ENCODE measurements around the gene MGRN1.
A peak's percentile ranks its signal among the peaks of the same experiment; 100 is the strongest.

The MGRN1 gene

DNA sequence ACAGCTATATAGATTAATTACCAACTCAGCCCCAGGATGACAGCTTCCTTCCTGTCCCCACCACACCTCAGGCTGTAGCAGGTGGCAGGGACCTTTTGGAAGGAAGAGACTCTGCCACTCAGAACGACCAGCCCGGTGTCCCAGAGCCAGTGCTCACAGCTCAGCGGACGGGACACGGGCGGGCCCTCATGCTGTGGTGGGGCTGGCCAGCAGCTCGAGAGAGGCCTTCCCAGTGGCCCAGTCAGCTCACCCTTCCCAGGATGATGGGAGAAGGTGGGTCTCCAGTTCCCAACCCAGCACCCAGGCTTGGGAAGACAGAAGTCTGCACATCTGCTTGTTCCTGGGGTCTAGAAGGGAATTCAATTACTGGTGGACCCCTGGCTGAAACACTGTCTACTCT is 79.3 kb downstream of the MGRN1 start:
- Mint-ChIP-seq H3K4me1 (peaks cover 11% of the 10 kb centered on the region), H3K27me3 (no peaks in the 10 kb centered on the region), H3K27ac (no peak overlapping the region), H3K36me3 (ENCODE audit: low read depth) (peaks cover 15% of the 10 kb centered on the region), H3K4me3 (no peak overlapping the region), H3K9me3 (no peaks in the 10 kb centered on the region)
- no peak for ATAC-seq
- DNase-seq, result no peak

GRCh38 chr16:4704491-4704890 is 79.9 kb downstream of the MGRN1 start:
- no peaks in the 10 kb centered on the region for H3K9me3 Mint-ChIP-seq
- H3K27ac Mint-ChIP-seq, result no peak overlapping the region
- peaks cover 15% of the 10 kb centered on the region for H3K36me3 Mint-ChIP-seq (ENCODE audit: low read depth)

DNA sequence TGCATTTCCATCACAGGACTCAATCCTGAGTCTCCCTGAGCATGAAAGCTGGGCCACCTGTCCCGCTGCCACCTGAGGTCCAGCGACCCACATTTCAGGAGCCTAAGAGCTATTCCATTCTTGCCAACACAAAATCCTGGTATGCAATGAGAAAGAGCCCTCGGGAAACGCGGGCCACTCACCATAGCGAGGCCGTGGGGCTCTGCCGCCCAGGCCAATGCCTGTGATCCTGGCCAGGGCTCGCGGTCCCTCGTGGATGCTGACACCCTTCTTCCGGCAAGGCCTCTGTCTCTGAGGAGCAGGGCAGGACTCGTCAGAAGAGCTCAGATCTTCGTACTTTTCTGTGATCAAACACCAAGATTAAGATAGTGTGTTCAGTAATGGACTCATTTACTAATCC is 80.3 kb downstream of the MGRN1 start:
- Mint-ChIP-seq H3K27me3 (no peaks in the 10 kb centered on the region), H3K27ac (no peak overlapping the region), H3K36me3 (ENCODE audit: low read depth) (peaks cover 15% of the 10 kb centered on the region), H3K4me1 (peaks cover 8% of the 10 kb centered on the region), H3K9me3 (no peaks in the 10 kb centered on the region), H3K4me3 (no peak overlapping the region)
- DNase-seq (no peak), ATAC-seq (no peak)

More at GRCh38 chr16:4704491-4704890, 79.9 kb downstream of the MGRN1 start:
- Mint-ChIP-seq H3K27me3 (no peaks in the 10 kb centered on the region), H3K4me3 (no peak overlapping the region), H3K4me1 (peaks cover 11% of the 10 kb centered on the region)
- DNase-seq (no peak), ATAC-seq (no peak)

- Mint-ChIP-seq H3K4me3 (no peak overlapping the region), H3K9me3 (no peaks in the 10 kb centered on the region), H3K36me3 (ENCODE audit: low read depth) (peaks cover 26% of the 10 kb centered on the region), H3K27me3 (no peaks in the 10 kb centered on the region), H3K4me1 (no peaks in the 10 kb centered on the region), H3K27ac (no peak overlapping the region)
- DNase-seq (no peak), ATAC-seq (no peak)
These were observed 82.2 kb downstream of the MGRN1 start for GRCh38 chr16:4706871-4707270.

GRCh38 chr16:4709481-4709880 is 84.9 kb downstream of the MGRN1 start:
- Mint-ChIP-seq H3K27me3 (no peaks in the 10 kb centered on the region), H3K4me3 (no peak overlapping the region), H3K4me1 (no peaks in the 10 kb centered on the region), H3K9me3 (no peaks in the 10 kb centered on the region), H3K27ac (no peak overlapping the region), H3K36me3 (ENCODE audit: low read depth) (peaks cover 25% of the 10 kb centered on the region)
- ATAC-seq (no peak), DNase-seq (no peak)

- H3K9me3 Mint-ChIP-seq, result no peaks in the 10 kb centered on the region
- no peak overlapping the region for H3K4me3 Mint-ChIP-seq
- no peaks in the 10 kb centered on the region for H3K4me1 Mint-ChIP-seq
- ATAC-seq, result no peak
- no peak for DNase-seq
- no peaks in the 10 kb centered on the region for H3K27me3 Mint-ChIP-seq
- H3K36me3 Mint-ChIP-seq (ENCODE audit: low read depth), result peaks cover 26% of the 10 kb centered on the region
- no peak overlapping the region for H3K27ac Mint-ChIP-seq
These were observed 89.3 kb downstream of the MGRN1 start for GRCh38 chr16:4713663-4714501.

DNA sequence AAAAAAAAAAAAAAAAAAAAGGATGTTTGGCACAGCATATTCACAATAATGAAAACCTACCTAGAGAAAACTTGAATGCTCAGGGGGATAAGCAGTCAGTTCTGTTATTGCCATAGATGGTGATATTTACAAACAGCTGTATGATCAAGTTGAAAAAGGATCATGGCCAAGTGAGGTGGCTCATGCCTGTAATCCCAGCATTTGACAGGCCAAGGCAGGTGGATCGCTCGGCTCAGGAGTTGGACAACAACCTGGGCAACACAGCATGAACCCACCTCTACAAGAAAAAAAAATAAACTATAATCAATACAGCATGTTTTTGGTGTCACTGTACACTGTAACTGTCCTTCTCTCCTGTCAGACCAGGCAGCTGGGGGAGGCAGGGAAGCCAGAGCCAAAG is 90.4 kb downstream of the MGRN1 start:
- Mint-ChIP-seq H3K36me3 (ENCODE audit: low read depth) (peaks cover 18% of the 10 kb centered on the region), H3K4me1 (no peaks in the 10 kb centered on the region), H3K9me3 (no peaks in the 10 kb centered on the region), H3K4me3 (no peak overlapping the region), H3K27me3 (no peaks in the 10 kb centered on the region), H3K27ac (no peak overlapping the region)
- ATAC-seq (no peak), DNase-seq (no peak)

DNA sequence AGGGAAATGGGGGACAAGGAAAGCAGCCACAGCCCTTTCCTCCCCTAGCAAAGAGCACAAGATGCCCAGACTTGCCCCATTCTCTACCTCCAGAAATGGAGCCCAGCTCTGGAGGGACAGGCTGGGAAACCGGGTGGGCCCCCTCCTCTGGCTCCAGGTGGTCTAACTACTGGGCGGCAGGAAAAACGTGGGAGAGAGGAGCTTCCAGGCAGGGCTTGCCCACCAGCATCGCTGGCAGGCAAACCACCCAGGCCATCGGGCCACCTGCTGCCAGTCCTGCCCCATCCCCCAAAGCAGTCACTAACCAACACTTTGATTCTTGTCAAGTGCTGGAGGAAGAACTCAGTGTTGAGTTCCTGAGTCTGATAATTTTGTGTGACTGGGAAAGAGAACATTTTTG is 93.8 kb downstream of the MGRN1 start:
- DNase-seq, result no peak
- no peaks in the 10 kb centered on the region for H3K4me1 Mint-ChIP-seq
- ATAC-seq, result no peak
- H3K27ac Mint-ChIP-seq, result no peak overlapping the region
- H3K9me3 Mint-ChIP-seq, result no peaks in the 10 kb centered on the region
- no peaks in the 10 kb centered on the region for H3K27me3 Mint-ChIP-seq
- H3K36me3 Mint-ChIP-seq (ENCODE audit: low read depth), result peaks cover 10% of the 10 kb centered on the region
- H3K4me3 Mint-ChIP-seq, result no peak overlapping the region

- H3K27ac Mint-ChIP-seq, result no peak overlapping the region
- no peaks in the 10 kb centered on the region for H3K9me3 Mint-ChIP-seq
- H3K4me3 Mint-ChIP-seq, result no peak overlapping the region
- no peaks in the 10 kb centered on the region for H3K27me3 Mint-ChIP-seq
- DNase-seq, result no peak
- peaks cover 12% of the 10 kb centered on the region for H3K36me3 Mint-ChIP-seq (ENCODE audit: low read depth)
- no peaks in the 10 kb centered on the region for H3K4me1 Mint-ChIP-seq
- ATAC-seq, result no peak
These were observed 98.6 kb downstream of the MGRN1 start for GRCh38 chr16:4723071-4723767.

DNA sequence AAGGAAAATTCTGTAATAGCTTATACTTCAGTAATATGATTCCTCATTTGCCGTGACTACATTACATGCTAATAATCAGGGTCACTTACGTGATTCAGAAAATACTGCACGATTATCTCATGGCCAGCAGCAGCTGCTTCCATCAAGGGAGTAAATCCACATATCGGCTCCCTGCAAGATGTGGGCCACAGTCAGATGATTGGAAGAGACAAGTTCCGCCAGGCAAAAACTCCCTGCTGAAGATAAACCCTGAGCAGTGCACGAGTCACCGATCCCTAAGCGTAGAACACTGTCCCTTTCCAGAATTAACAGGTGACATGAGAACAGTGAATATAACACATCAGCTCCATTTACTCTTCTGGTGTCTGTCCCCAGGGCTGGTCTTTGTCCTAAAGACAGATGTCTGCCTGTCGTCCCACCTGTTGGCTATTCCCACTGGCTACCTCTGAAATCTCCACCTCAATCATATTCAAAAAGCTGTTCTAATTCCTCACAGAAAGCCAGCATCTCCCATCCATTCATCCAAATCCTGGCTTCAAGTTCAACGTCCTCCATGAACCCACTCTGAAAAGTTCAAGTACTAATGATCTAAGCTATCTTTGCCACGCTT is 100.1 kb downstream of the MGRN1 start:
- DNase-seq (no peak), ATAC-seq (no peak)
- Mint-ChIP-seq H3K4me1 (no peaks in the 10 kb centered on the region), H3K27me3 (no peaks in the 10 kb centered on the region), H3K4me3 (no peak overlapping the region), H3K36me3 (ENCODE audit: low read depth) (peaks cover 17% of the 10 kb centered on the region), H3K27ac (no peak overlapping the region), H3K9me3 (no peaks in the 10 kb centered on the region)

DNA sequence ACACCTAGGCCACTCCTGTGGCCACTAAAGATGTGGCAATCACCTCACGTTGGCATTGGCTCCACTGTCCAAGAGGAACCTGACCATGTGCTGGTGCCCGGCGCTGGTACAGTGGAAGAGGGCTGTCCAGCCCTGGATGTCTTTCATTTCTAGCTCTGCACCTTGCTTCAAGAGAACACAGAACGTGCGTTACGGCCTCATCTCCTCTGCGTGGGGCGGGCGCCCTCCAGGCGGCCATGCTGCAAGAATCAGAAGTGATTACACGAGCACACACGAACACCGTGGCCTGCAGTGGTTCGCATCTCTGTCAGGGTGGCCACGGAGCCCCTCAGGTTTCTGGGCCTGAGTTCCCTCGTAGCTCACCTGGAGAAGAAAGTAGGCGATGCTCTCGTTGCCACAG is 102.0 kb downstream of the MGRN1 start:
- Mint-ChIP-seq H3K27me3 (no peaks in the 10 kb centered on the region), H3K27ac (no peak overlapping the region)
- DNase-seq, result no peak

GRCh38 chr16:4728676-4729075 is 104.0 kb downstream of the MGRN1 start:
- Mint-ChIP-seq H3K36me3 (ENCODE audit: low read depth) (peaks cover 15% of the 10 kb centered on the region), H3K4me1 (peaks cover 9% of the 10 kb centered on the region), H3K27me3 (no peaks in the 10 kb centered on the region), H3K4me3 (no peak overlapping the region), H3K9me3 (no peaks in the 10 kb centered on the region), H3K27ac (no peak overlapping the region)
- ATAC-seq (no peak), DNase-seq (no peak)

More for the DNA sequence above, 102.0 kb downstream of the MGRN1 start:
- peaks cover 19% of the 10 kb centered on the region for H3K36me3 Mint-ChIP-seq (ENCODE audit: low read depth)
- H3K9me3 Mint-ChIP-seq, result no peaks in the 10 kb centered on the region
- no peak for ATAC-seq
- H3K4me1 Mint-ChIP-seq, result no peaks in the 10 kb centered on the region
- H3K4me3 Mint-ChIP-seq, result no peak overlapping the region

GRCh38 chr16:4729876-4730275 is 105.2 kb downstream of the MGRN1 start:
- Mint-ChIP-seq H3K27ac (no peak overlapping the region), H3K9me3 (no peaks in the 10 kb centered on the region), H3K27me3 (no peaks in the 10 kb centered on the region), H3K4me1 (peaks cover 16% of the 10 kb centered on the region), H3K36me3 (ENCODE audit: low read depth) (peaks cover 15% of the 10 kb centered on the region), H3K4me3 (no peak overlapping the region)
- ATAC-seq, result no peak
- DNase-seq, result no peak

- Mint-ChIP-seq H3K4me1 (peaks cover 22% of the 10 kb centered on the region), H3K27ac (peak overlapping the region; percentile 69), H3K9me3 (no peaks in the 10 kb centered on the region), H3K27me3 (no peaks in the 10 kb centered on the region), H3K4me3 (peak overlapping the region; percentile 87), H3K36me3 (ENCODE audit: low read depth) (peaks cover 9% of the 10 kb centered on the region)
- DNase-seq, result no peak
- no peak for ATAC-seq
These were observed 108.7 kb downstream of the MGRN1 start for GRCh38 chr16:4733211-4733742.

DNA sequence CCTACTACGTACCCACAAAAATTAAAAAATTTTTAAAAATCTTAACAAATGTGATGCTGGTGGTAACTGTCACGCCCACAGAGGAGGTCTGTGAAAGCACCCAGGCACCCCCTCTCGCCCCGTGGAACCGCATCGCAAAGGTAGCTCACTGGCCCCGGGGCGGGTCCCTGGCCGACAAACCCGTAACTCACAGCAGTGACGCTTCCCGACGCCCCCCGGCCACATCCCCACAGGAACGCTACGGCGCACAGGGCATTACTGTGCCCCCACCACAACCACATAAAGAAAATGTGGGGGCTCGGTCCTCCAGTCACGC is 109.1 kb downstream of the MGRN1 start:
- Mint-ChIP-seq H3K27me3 (no peaks in the 10 kb centered on the region), H3K36me3 (ENCODE audit: low read depth) (peaks cover 6% of the 10 kb centered on the region), H3K4me3 (peak overlapping the region; percentile 87), H3K9me3 (no peaks in the 10 kb centered on the region), H3K27ac (peak overlapping the region; percentile 69), H3K4me1 (peaks cover 22% of the 10 kb centered on the region)
- ATAC-seq, result peak; percentile 2
- peak; percentile 40 for DNase-seq
